ENCODE data around the gene CHCHD3.

Gene CHCHD3

GRCh38 chr7:132866144-132866531 is 215.8 kb downstream of the CHCHD3 start:
- Histone ChIP-seq H3K4me3 (IDR thresholded peaks at IDR 0.05; ENCODE audit: insufficient read depth, low read depth, low read length) (no peak overlapping the region), H3K79me2 (ENCODE audit: insufficient read depth, low read depth) (no peaks in the 10 kb centered on the region; the same call in 1 of the 2 replicates), H4K20me1 (ENCODE audit: insufficient read depth) (no peaks in the 10 kb centered on the region), H3K27ac (no peak overlapping the region), H2AFZ (ENCODE audit: low read depth) (no peak overlapping the region), H3K4me1 (ENCODE audit: low read depth, poor library complexity, severe bottlenecking) (no peaks in the 10 kb centered on the region), H3K36me3 (ENCODE audit: insufficient read depth) (no peaks in the 10 kb centered on the region), H3K9ac (no peak overlapping the region), H3K4me2 (no peak overlapping the region), H3K27me3 (ENCODE audit: insufficient read depth, low read depth) (no peaks in the 10 kb centered on the region)
- TF ChIP-seq CTCF (conservative IDR thresholded peaks at IDR 0.05; ENCODE audit: low read depth, low read length) = no peak

- no peak for TF ChIP-seq CTCF (conservative IDR thresholded peaks at IDR 0.05; ENCODE audit: low read depth, low read length)
- H3K27ac ChIP-seq = no peak overlapping the region
- H3K36me3 ChIP-seq (ENCODE audit: insufficient read depth) = no peaks in the 10 kb centered on the region
- H2AFZ ChIP-seq (ENCODE audit: low read depth) = no peak overlapping the region
- no peak overlapping the region for H3K4me2 ChIP-seq
- H4K20me1 ChIP-seq (ENCODE audit: insufficient read depth) = no peaks in the 10 kb centered on the region
- no peaks in the 10 kb centered on the region for H3K27me3 ChIP-seq (ENCODE audit: insufficient read depth, low read depth)
- H3K4me3 ChIP-seq (IDR thresholded peaks at IDR 0.05; ENCODE audit: insufficient read depth, low read depth, low read length) = no peak overlapping the region
- no peaks in the 10 kb centered on the region; the same call in 1 of the 2 replicates for H3K79me2 ChIP-seq (ENCODE audit: insufficient read depth, low read depth)
- no peaks in the 10 kb centered on the region for H3K4me1 ChIP-seq (ENCODE audit: low read depth, poor library complexity, severe bottlenecking)
- no peak overlapping the region for H3K9ac ChIP-seq
These were observed 216.3 kb downstream of the CHCHD3 start for GRCh38 chr7:132865366-132866143.

GRCh38 chr7:132861940-132862554 is 219.8 kb downstream of the CHCHD3 start:
- H2AFZ ChIP-seq (ENCODE audit: low read depth) = no peak overlapping the region
- no peaks in the 10 kb centered on the region; the same call in 1 of the 2 replicates for H3K79me2 ChIP-seq (ENCODE audit: insufficient read depth, low read depth)
- H3K27me3 ChIP-seq (ENCODE audit: insufficient read depth, low read depth) = no peaks in the 10 kb centered on the region
- no peaks in the 10 kb centered on the region for H4K20me1 ChIP-seq (ENCODE audit: insufficient read depth)
- no peak overlapping the region for H3K4me3 ChIP-seq (IDR thresholded peaks at IDR 0.05; ENCODE audit: insufficient read depth, low read depth, low read length)
- H3K36me3 ChIP-seq (ENCODE audit: insufficient read depth) = no peaks in the 10 kb centered on the region
- H3K4me1 ChIP-seq (ENCODE audit: low read depth, poor library complexity, severe bottlenecking) = no peaks in the 10 kb centered on the region
- H3K9ac ChIP-seq = no peak overlapping the region
- TF ChIP-seq CTCF (conservative IDR thresholded peaks at IDR 0.05; ENCODE audit: low read depth, low read length) = no peak
- no peak overlapping the region for H3K4me2 ChIP-seq
- no peak overlapping the region for H3K27ac ChIP-seq

- no peak overlapping the region for H2AFZ ChIP-seq (ENCODE audit: low read depth)
- no peaks in the 10 kb centered on the region for H4K20me1 ChIP-seq (ENCODE audit: insufficient read depth)
- H3K4me1 ChIP-seq (ENCODE audit: low read depth, poor library complexity, severe bottlenecking) = no peaks in the 10 kb centered on the region
- no peak for TF ChIP-seq CTCF (conservative IDR thresholded peaks at IDR 0.05; ENCODE audit: low read depth, low read length)
- H3K79me2 ChIP-seq (ENCODE audit: insufficient read depth, low read depth) = no peaks in the 10 kb centered on the region; the same call in 1 of the 2 replicates
- no peaks in the 10 kb centered on the region for H3K36me3 ChIP-seq (ENCODE audit: insufficient read depth)
- no peak overlapping the region for H3K4me3 ChIP-seq (IDR thresholded peaks at IDR 0.05; ENCODE audit: insufficient read depth, low read depth, low read length)
- no peak overlapping the region for H3K27ac ChIP-seq
- H3K27me3 ChIP-seq (ENCODE audit: insufficient read depth, low read depth) = no peaks in the 10 kb centered on the region
- no peak overlapping the region for H3K4me2 ChIP-seq
- H3K9ac ChIP-seq = no peak overlapping the region
These were observed 220.5 kb downstream of the CHCHD3 start for GRCh38 chr7:132861424-132861823.
